Choroid plexus epithelial cell (primary cell): ENCODE measurements around the gene TTC28.

Source experiments
- DNase-seq: peaks from one replicate; pipeline ENCODE4 v3.0.0-alpha.2; 2010; ENCODE audit warnings: low read depth
- H3K4me3 ChIP-seq: 2 replicates; pipeline ENCODE4 v1.5.1; 2011; ENCODE audit warnings: low read depth, mild to moderate bottlenecking, control low read depth, low read length, moderate library complexity
- TF ChIP-seq, protein P1 (sequence below): conservative IDR thresholded peaks from 2 replicates; pipeline ENCODE4 v1.5.1; 2011; ENCODE audit warnings: low read depth, mild to moderate bottlenecking, control low read depth, inconsistent platforms, low read length, moderate library complexity

TTC28 gene

DNA sequence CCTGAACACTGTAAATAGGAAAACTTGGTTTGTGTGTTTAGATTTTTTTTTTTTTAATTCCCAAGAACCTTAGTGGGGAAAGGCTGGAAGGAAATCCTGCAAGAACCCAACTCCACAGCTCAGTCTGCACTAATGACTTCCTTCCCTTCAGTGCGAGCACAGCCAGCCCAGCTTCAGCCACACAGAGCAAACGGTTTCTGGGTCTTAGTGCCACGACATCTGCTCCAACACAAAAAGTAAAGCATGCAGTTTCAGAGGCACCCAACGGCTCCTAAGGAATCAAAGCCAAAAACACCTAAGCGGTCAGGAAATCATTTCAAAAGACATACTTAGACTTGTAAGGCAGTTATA is 236.1 kb downstream of the TTC28 start:
- peak; percentile 84 for DNase-seq
- peak overlapping the region; percentile 61 for H3K4me3 ChIP-seq
- TF ChIP-seq, protein P1, sequence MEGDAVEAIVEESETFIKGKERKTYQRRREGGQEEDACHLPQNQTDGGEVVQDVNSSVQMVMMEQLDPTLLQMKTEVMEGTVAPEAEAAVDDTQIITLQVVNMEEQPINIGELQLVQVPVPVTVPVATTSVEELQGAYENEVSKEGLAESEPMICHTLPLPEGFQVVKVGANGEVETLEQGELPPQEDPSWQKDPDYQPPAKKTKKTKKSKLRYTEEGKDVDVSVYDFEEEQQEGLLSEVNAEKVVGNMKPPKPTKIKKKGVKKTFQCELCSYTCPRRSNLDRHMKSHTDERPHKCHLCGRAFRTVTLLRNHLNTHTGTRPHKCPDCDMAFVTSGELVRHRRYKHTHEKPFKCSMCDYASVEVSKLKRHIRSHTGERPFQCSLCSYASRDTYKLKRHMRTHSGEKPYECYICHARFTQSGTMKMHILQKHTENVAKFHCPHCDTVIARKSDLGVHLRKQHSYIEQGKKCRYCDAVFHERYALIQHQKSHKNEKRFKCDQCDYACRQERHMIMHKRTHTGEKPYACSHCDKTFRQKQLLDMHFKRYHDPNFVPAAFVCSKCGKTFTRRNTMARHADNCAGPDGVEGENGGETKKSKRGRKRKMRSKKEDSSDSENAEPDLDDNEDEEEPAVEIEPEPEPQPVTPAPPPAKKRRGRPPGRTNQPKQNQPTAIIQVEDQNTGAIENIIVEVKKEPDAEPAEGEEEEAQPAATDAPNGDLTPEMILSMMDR, result no peak

DNA sequence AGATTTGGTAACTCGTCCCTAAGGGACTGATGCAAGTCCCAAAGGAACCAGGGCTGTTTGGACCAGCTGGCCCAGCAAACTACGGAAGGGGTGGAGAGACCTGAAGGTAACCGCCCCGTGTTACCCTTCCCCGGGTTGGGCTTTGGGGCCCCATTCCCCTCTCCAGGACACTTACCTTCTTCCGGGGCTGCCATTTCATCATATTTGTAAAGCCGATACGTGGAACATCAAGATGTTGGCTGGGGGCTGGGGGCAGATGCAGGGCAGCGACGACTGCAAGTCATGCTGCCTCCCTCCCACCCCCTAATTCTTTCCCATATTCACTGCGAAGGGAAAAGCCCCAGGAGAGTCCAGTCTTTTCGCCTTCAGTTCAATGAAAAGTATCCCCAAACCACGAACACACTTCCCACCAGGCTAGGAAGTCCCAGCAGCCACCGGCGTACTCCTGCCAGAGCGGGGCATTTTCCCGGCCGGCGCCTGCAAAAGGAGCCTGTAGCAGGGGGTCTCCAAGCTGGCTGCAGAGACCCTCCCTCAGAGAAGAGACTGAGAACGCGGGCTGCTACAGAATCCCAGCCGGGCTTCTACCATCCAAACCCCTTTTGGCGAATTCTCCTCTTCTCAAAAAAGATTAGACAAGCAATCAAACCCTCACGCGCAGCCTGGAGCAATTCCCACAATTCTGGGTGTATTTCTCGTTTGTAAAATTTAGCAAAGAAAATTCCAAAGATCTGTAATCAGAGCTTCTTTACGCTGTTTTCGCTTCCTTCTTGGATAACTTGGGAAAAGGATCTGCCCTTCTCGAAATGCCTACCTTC is 236.7 kb downstream of the TTC28 start:
- TF ChIP-seq, protein P1, result no peak
- H3K4me3 ChIP-seq, result peak overlapping the region; percentile 61
- no peak for DNase-seq

DNA sequence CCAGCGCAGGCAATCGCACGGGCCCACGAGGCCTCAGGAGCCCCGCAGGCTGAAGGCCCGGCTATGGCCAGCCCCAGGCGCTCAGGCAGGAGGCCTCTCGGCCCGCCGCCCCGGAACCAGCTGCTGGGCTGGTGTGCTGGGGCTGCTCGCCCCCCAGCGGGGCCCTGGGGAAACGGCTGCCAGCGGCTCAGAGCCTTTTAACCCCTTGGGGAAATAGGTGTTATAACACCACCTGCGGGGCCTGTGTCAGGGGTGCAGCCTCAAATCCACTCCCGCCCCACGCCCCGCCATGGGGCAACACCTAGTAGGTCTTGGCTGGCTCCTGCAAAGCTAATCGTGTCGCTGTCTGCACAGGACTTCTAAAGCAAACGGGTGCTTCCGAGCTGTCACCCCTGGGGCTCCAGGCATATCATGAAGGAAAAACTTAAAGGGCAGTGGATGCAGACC is 237.4 kb downstream of the TTC28 start:
- peak overlapping the region; percentile 61 for H3K4me3 ChIP-seq

DNA sequence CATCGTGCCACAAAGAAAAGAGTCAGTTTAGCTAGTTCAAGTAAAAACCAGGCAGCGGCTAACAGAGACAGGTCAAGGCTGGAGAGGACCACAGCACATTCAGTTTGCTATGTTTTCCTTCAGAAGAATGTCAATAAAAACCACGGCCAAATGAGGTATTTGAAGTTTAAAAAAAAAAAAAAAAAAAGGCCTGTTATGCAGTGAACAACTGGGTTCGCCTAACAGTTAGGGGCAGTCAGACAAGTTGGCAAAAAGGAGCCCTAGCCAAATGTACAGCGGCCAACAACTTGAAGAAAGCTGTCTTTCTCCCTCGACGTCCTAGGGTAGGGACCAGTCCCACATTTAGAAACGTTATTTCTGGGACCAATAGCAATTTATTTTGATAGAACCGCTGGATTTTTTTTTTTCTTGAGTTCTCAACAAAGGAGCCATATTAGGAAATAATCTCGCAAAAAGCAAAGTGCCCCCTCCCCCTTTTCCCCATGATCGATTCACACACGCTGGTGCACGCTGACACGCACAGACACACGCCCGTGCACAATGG is 237.8 kb downstream of the TTC28 start:
- TF ChIP-seq, protein P1, result no peak
- H3K4me3 ChIP-seq, result peak overlapping the region; percentile 61
- peak; percentile 57 for DNase-seq

More for the DNA sequence above, 237.4 kb downstream of the TTC28 start:
- TF ChIP-seq, protein P1, result peak; percentile 78
- DNase-seq, result peak; percentile 84

DNA sequence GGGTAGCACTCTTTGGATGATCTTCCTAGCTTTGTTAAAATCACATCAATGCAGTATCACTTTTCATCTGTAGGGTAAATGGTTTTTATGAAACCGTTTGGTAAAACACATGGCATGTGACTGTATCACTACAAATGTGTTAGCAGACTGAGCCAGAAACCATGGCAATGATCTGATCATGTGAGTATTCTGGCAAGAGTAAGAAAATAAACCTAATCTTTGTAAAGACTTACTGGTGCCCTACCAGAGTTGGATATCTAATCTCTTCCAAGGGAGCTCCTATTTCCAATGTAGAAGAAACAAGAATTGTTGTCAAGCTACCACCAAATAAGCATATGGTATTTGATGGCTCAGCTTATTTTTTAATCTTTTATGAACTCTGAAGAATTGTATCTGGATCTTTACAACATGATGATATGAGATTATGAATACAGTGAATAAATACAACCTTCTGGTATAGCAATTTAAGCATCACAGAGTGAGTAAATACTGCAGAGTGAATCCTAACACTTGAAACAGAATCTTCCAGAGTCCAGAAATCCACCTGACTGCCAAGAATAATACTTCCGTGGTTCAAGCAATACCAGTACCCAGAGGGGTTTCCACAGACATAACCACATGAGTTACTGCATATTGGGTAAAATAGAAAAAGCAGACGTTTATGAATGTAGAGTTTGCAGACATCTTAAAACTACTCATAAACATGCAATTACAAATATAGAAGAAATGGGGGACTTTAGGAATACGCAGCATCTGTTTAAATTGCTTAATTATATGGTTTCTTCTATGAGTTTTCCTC is 238.8 kb downstream of the TTC28 start:
- peak; percentile 75 for DNase-seq
- TF ChIP-seq, protein P1, result no peak
- no peak overlapping the region for H3K4me3 ChIP-seq

DNA sequence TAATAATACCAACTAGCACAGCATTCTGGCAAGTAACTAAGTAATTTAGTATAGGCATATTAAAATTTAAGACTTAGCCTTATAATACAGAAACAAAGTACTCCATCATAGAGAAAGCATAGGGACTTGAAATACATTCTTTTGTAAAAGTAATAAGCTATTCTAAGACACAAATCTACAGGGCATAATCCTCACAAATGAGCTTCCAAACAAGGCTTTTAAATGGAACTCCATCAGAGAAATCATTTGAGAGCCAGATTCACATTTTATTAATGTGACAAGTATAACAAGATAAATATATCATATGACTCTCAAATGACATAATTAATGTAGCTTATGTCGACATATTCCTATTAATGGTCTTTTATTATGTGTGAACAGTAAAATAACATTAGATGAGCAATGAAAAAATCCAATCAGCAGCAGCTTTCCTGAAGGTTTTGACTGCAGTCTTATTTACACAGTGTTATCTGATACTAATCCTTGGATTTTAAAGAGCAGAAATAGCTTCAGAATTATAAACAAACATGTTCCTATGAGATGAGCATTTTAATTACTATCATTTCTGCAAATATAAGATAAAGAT is 241.4 kb downstream of the TTC28 start:
- TF ChIP-seq, protein P1, result no peak
- DNase-seq, result no peak
- H3K4me3 ChIP-seq, result no peak overlapping the region
